CD4-positive, alpha-beta T cell (primary cell): ENCODE measurements around the gene GAS7. TPM values are rescaled to one million over a fixed set of nuclear protein-coding genes. Genes with fewer than 3 reads are reported as not detected.

ENCODE experiments used
- ATAC-seq: fragments of 200-7000 bp; cut with Tn5 transposase; one replicate; pipeline ENCODE4 v1.10.0; 2022; ENCODE audit warnings: mild to moderate bottlenecking; ENCODE audit not compliant: poor library complexity
- CTCF ChIA-PET: fragments of 350-600 bp; sonication (Branson Sonifier 250); formaldehyde crosslinking; loops from one replicate; lab custom pipeline; 2021; ENCODE audit warnings: antibody characterized with exemption, inconsistent platforms; lab: Charles Lee
- POLR2A ChIA-PET: fragments of 350-600 bp; sonication (Branson Sonifier 250); formaldehyde crosslinking; loops from one replicate; lab custom pipeline; 2021; ENCODE audit warnings: antibody characterized with exemption, inconsistent platforms; lab: Charles Lee
- DNase-seq, 14 experiments: peaks; one replicate each; pipeline ENCODE4 v3.0.0-alpha.2; 2013 to 2020; ENCODE audit warnings: mixed read lengths in 2 of 14
- H3K27ac ChIP-seq, 2 donors: one replicate each; pipeline versions ENCODE4 v1.5.1 to v1.7.0; 2013; ENCODE audit warnings: low read length in 2 of 2, low read depth in 1 of 2, mild to moderate bottlenecking in 1 of 2
- H3K27me3 ChIP-seq, 2 experiments: 1 replicate in 1 of 2; 2 replicates in 1 of 2; pipeline versions ENCODE4 v1.6.1 to v1.7.0; 2013; ENCODE audit warnings: low read length in 2 of 2, control low read depth in 1 of 2, mild to moderate bottlenecking in 1 of 2, moderate library complexity in 1 of 2; ENCODE audit not compliant: insufficient read depth in 2 of 2, control insufficient read depth in 1 of 2
- H3K36me3 ChIP-seq: one replicate; pipeline ENCODE4 v1.6.1; 2013; ENCODE audit warnings: low read length, control low read depth; ENCODE audit not compliant: insufficient read depth
- H3K4me1 ChIP-seq: one replicate; pipeline ENCODE4 v1.6.1; 2013; ENCODE audit warnings: low read length, control low read depth; ENCODE audit not compliant: insufficient read depth
- H3K4me3 ChIP-seq: one replicate; pipeline ENCODE4 v1.5.1; 2013; ENCODE audit warnings: mild to moderate bottlenecking, low read length, moderate library complexity
- H3K9me3 ChIP-seq, 2 experiments: 1 replicate in 1 of 2; 2 replicates in 1 of 2; pipeline versions ENCODE4 v1.6.1 to v1.7.0; 2013; ENCODE audit warnings: low read length in 2 of 2, mild to moderate bottlenecking in 2 of 2, control low read depth in 1 of 2, moderate library complexity in 1 of 2; ENCODE audit not compliant: control insufficient read depth in 1 of 2, insufficient read depth in 1 of 2
- H3K27ac Mint-ChIP-seq: one replicate; pipeline ENCODE4 v1.8.0; 2020; ENCODE audit warnings: mixed read lengths
- H3K27me3 Mint-ChIP-seq: one replicate; pipeline ENCODE4 v1.8.0; 2021; ENCODE audit warnings: mixed read lengths
- H3K36me3 Mint-ChIP-seq: one replicate; pipeline ENCODE4 v1.8.0; 2021; ENCODE audit warnings: low read depth, mixed read lengths
- H3K4me1 Mint-ChIP-seq: one replicate; pipeline ENCODE4 v1.8.0; 2021; ENCODE audit warnings: low read depth, mixed read lengths
- H3K4me3 Mint-ChIP-seq: one replicate; pipeline ENCODE4 v1.8.0; 2020; ENCODE audit warnings: mild to moderate bottlenecking, mixed read lengths
- H3K9me3 Mint-ChIP-seq: one replicate; pipeline ENCODE4 v1.8.0; 2020; ENCODE audit warnings: mixed read lengths
- CTCF ChIP-seq: fragments of 200-600 bp; IDR thresholded peaks from one replicate; pipeline ENCODE4 v1.8.0; 2022; ENCODE audit warnings: antibody characterized with exemption, mild to moderate bottlenecking
- intact Hi-C, 2 experiments: fragments of 100-400 bp; cut with DNase I in 1 of 2; cut with micrococcal nuclease in 1 of 2; formaldehyde crosslinking; loops; one replicate each; pipeline versions ENCODE4 v1.15.1 to v1.9.0; 2023 to 2025; cut with DNase I, micrococcal nuclease
- total RNA-seq, 174 experiments: library from RNA in 2 of 174; stranded (reverse) in 2 of 174; gene quantifications; one replicate each; pipeline ENCODE4 v1.2.3 and lab custom pipeline; 2021 to 2026

The GAS7 gene
- total RNA-seq, 2 experiments from 2014 or later: 1.8 to 3.4 TPM

DNA sequence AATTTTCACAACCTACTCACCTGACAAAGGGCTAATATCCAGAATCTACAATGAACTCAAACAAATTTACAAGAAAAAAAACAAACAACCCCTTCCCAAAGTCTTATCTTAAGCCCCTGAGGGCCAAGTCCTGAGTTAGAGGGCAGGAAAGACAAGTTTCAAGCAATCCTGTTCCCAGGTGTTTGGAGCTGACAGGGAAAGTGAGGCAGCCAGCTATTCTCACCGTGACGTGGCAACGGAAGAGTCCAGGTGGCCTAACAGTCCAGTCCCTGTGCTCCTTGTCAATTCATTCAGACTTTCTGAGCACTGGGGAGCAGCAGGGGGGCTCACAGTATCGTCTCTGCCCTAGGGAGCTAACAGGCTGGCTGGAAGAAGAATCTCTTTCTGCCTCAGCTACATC lies 203.6 kb downstream of the GAS7 start:
- Mint-ChIP-seq H3K27me3 (no peaks in the 10 kb centered on the region), H3K4me3 (no peak overlapping the region), H3K4me1 (no peaks in the 10 kb centered on the region), H3K27ac (no peak overlapping the region), H3K9me3 (peaks cover 2% of the 10 kb centered on the region), H3K36me3 (no peaks in the 10 kb centered on the region)
- CTCF ChIA-PET: no interaction called here
- no peak overlapping the region for H3K4me3 ChIP-seq
- TF ChIP-seq CTCF: no peak
- no peaks in the 10 kb centered on the region for H3K4me1 ChIP-seq
- ATAC-seq (no peak), DNase-seq (no peak)
- no peaks in the 10 kb centered on the region for H3K36me3 ChIP-seq
- no peaks in the 10 kb centered on the region for H3K27me3 ChIP-seq
- POLR2A ChIA-PET: no interaction called here
- H3K27ac ChIP-seq: no peak overlapping the region
- intact Hi-C loops: no loop called here
- peaks cover 0 to 11% of the 10 kb centered on the region in 2 experiments for H3K9me3 ChIP-seq

DNA sequence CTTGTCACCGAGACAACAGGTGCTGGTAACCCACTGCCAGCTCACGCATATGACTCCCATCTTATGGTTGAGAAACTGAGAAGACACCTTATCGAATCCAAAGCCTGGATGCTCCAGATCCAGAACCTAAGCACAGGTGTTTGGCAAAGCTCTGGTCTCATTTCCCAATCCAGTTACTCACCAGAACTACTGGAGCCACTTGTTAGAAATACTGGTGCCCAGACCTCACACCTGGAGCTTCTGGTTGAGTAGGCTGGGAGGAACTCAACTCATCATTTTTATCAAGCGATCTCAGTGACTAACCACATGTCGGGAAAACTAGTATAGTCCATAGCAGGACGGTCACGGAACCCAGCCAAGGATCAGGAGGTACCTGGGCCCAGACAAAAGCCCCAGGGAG lies 206.6 kb downstream of the GAS7 start:
- no peak for ATAC-seq
- Mint-ChIP-seq H3K36me3 (no peaks in the 10 kb centered on the region), H3K27me3 (no peaks in the 10 kb centered on the region), H3K4me3 (no peak overlapping the region), H3K9me3 (peaks cover 2% of the 10 kb centered on the region), H3K4me1 (no peaks in the 10 kb centered on the region), H3K27ac (no peak overlapping the region)
- TF ChIP-seq CTCF: no peak
- no peaks in the 10 kb centered on the region for H3K36me3 ChIP-seq
- POLR2A ChIA-PET: no interaction called here
- CTCF ChIA-PET: no interaction called here
- DNase-seq: no peak
- H3K4me1 ChIP-seq: peaks cover 3% of the 10 kb centered on the region
- H3K27ac ChIP-seq: no peak overlapping the region
- H3K4me3 ChIP-seq: no peak overlapping the region
- no peaks in the 10 kb centered on the region for H3K27me3 ChIP-seq
- intact Hi-C loops: no loop called here
- H3K9me3 ChIP-seq: peaks cover 0 to 12% of the 10 kb centered on the region in 2 experiments

DNA sequence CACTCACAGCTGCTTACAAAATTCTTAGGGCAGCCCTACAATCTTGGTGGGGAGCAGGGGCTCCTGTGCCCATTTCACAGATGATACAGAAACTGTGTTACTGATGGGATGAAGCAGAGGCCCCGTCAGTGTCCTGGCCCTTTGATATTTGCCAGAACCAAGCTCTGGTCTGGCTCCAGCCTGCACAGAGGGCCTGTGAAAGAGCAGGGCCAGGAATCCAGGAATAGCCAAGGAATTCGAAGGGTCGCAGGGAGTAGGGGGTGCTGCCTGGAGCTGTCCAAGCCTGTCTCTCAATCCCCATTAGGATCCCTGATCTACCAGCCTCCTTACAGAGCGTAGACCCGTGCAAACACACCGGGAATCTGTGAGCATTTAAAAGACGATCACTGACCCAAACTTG lies 207.1 kb downstream of the GAS7 start:
- intact Hi-C loops: no loop called here
- Mint-ChIP-seq H3K9me3 (peaks cover 2% of the 10 kb centered on the region), H3K4me1 (no peaks in the 10 kb centered on the region), H3K36me3 (no peaks in the 10 kb centered on the region), H3K27ac (no peak overlapping the region), H3K4me3 (no peak overlapping the region), H3K27me3 (no peaks in the 10 kb centered on the region)
- POLR2A ChIA-PET: no interaction called here
- no peak for DNase-seq
- Histone ChIP-seq H3K4me1 (peaks cover 3% of the 10 kb centered on the region), H3K27me3 (no peaks in the 10 kb centered on the region), H3K4me3 (no peak overlapping the region), H3K36me3 (no peaks in the 10 kb centered on the region), H3K27ac (no peak overlapping the region), H3K9me3 (peaks cover 0 to 17% of the 10 kb centered on the region in 2 experiments)
- no peak for ATAC-seq
- TF ChIP-seq CTCF: no peak
- CTCF ChIA-PET: no interaction called here
